NCI-H2107 treated with DMSO at 0.1 percent for 48 hours (cell line): ENCODE results near the gene PKIB.

Experiments
- DNase-seq: peaks from one replicate; lab custom pipeline; 2025; ENCODE audit not compliant: unreplicated experiment; lab: John Stamatoyannopoulos, UW

PKIB gene

GRCh38 chr6:122665929-122666328 lies 55.7 kb downstream of the PKIB start:
- DNase-seq = no peak

GRCh38 chr6:122666418-122666817 lies 56.2 kb downstream of the PKIB start:
- DNase-seq = no peak

GRCh38 chr6:122669418-122669817 lies 59.2 kb downstream of the PKIB start:
- no peak for DNase-seq

GRCh38 chr6:122669868-122670267 lies 59.7 kb downstream of the PKIB start:
- no peak for DNase-seq

GRCh38 chr6:122671251-122671650 lies 61.0 kb downstream of the PKIB start:
- no peak for DNase-seq

GRCh38 chr6:122673343-122673961 lies 63.2 kb downstream of the PKIB start:
- no peak for DNase-seq

GRCh38 chr6:122676146-122676545 lies 65.9 kb downstream of the PKIB start:
- DNase-seq = no peak

GRCh38 chr6:122676688-122677087 lies 66.5 kb downstream of the PKIB start:
- no peak for DNase-seq

- no peak for DNase-seq
Measured at GRCh38 chr6:122677406-122677805, 67.2 kb downstream of the PKIB start.

GRCh38 chr6:122678841-122679240 lies 68.6 kb downstream of the PKIB start:
- DNase-seq = no peak

GRCh38 chr6:122681705-122682104 lies 71.5 kb downstream of the PKIB start:
- no peak for DNase-seq

GRCh38 chr6:122683989-122684651 lies 73.9 kb downstream of the PKIB start:
- DNase-seq = no peak

- DNase-seq = no peak
Measured at GRCh38 chr6:122692175-122692598, 82.0 kb downstream of the PKIB start.

GRCh38 chr6:122692807-122693580 lies 82.8 kb downstream of the PKIB start:
- DNase-seq = no peak

GRCh38 chr6:122694075-122694474 lies 83.9 kb downstream of the PKIB start:
- DNase-seq = no peak

GRCh38 chr6:122694602-122695001 lies 84.4 kb downstream of the PKIB start:
- DNase-seq = no peak

GRCh38 chr6:122695188-122695587 lies 85.0 kb downstream of the PKIB start:
- no peak for DNase-seq

GRCh38 chr6:122696079-122696478 lies 85.9 kb downstream of the PKIB start:
- DNase-seq = no peak

GRCh38 chr6:122696853-122697252 lies 86.6 kb downstream of the PKIB start:
- no peak for DNase-seq

- DNase-seq = no peak
Measured at GRCh38 chr6:122697458-122697857, 87.3 kb downstream of the PKIB start.

GRCh38 chr6:122701666-122702065 lies 91.5 kb downstream of the PKIB start:
- no peak for DNase-seq

- DNase-seq = no peak
Measured at GRCh38 chr6:122702841-122703240, 92.6 kb downstream of the PKIB start.
